Prostate gland (tissue), 2 donors: ENCODE data around the gene PGGHG.

Experiments
- CTCF ChIP-seq, 4 experiments: fragments of 200-600 bp in 2 of 4; fragments of 450-650 bp in 2 of 4; sonication (generic) in 2 of 4; IDR thresholded peaks; 1 replicate in 3 of 4; 2 replicates in 1 of 4; pipeline ENCODE4 v1.5.1; 2016 to 2019; ENCODE audit warnings: antibody characterized with exemption in 4 of 4, mild to moderate bottlenecking in 2 of 4, moderate library complexity in 2 of 4
- POLR2A ChIP-seq: fragments of 450-650 bp; IDR thresholded peaks from one replicate; pipeline ENCODE4 v1.6.1; 2016; ENCODE audit warnings: antibody characterized with exemption, mild to moderate bottlenecking
- POLR2AphosphoS5 ChIP-seq: sonication (generic); formaldehyde crosslinking; IDR thresholded peaks from one replicate; pipeline ENCODE4 v1.6.1; 2017; ENCODE audit warnings: antibody characterized with exemption

- TF ChIP-seq CTCF (IDR thresholded peaks at IDR 0.05) (no peak), POLR2A (no peak), POLR2AphosphoS5 (peak; percentile 33)
Observed at GRCh38 chr11:326842-327580, 38.1 kb downstream of the PGGHG start.
